Measurements from ENCODE around the gene TFAM.

TFAM gene

GRCh38 chr10:58436071-58436470 is 50.9 kb downstream of the TFAM start:
- peak overlapping the region; percentile 67 for H3K9ac ChIP-seq (ENCODE audit: low read length)
- no peak for DNase-seq (ENCODE audit: low read depth)

GRCh38 chr10:58438340-58438871 is 53.2 kb downstream of the TFAM start:
- peak; percentile 84 for DNase-seq (ENCODE audit: low read depth)
- peaks cover 5% of the 10 kb centered on the region for H3K9me3 ChIP-seq (ENCODE audit: control insufficient read depth, low read length)
- H3K9ac ChIP-seq (ENCODE audit: low read length): peak overlapping the region; percentile 69
- H3K27me3 ChIP-seq (replicated peaks; ENCODE audit: control insufficient read depth, insufficient read depth, low read length): no peaks in the 10 kb centered on the region
- peak overlapping the region; percentile 61 for H3K4me3 ChIP-seq (ENCODE audit: low read length)
- no peaks in the 10 kb centered on the region for H3K36me3 ChIP-seq (ENCODE audit: control insufficient read depth, insufficient read depth, low read length, severe bottlenecking)
- H3K4me1 ChIP-seq (ENCODE audit: control insufficient read depth, insufficient read depth, low read length): peaks cover 35% of the 10 kb centered on the region

More at GRCh38 chr10:58436071-58436470, 50.9 kb downstream of the TFAM start:
- no peaks in the 10 kb centered on the region for H3K27me3 ChIP-seq (replicated peaks; ENCODE audit: control insufficient read depth, insufficient read depth, low read length)
- H3K9me3 ChIP-seq (ENCODE audit: control insufficient read depth, low read length): peaks cover 5% of the 10 kb centered on the region
- no peak overlapping the region for H3K4me3 ChIP-seq (ENCODE audit: low read length)
- no peaks in the 10 kb centered on the region for H3K36me3 ChIP-seq (ENCODE audit: control insufficient read depth, insufficient read depth, low read length, severe bottlenecking)
- peaks cover 35% of the 10 kb centered on the region for H3K4me1 ChIP-seq (ENCODE audit: control insufficient read depth, insufficient read depth, low read length)

- no peak for DNase-seq (ENCODE audit: low read depth)
- Histone ChIP-seq H3K9me3 (ENCODE audit: control insufficient read depth, low read length) (peaks cover 5% of the 10 kb centered on the region), H3K4me3 (ENCODE audit: low read length) (peak overlapping the region; percentile 61), H3K36me3 (ENCODE audit: control insufficient read depth, insufficient read depth, low read length, severe bottlenecking) (no peaks in the 10 kb centered on the region), H3K9ac (ENCODE audit: low read length) (peak overlapping the region; percentile 69), H3K27me3 (replicated peaks; ENCODE audit: control insufficient read depth, insufficient read depth, low read length) (no peaks in the 10 kb centered on the region), H3K4me1 (ENCODE audit: control insufficient read depth, insufficient read depth, low read length) (peaks cover 35% of the 10 kb centered on the region)
Measured at GRCh38 chr10:58438986-58439385, 53.8 kb downstream of the TFAM start.

DNA sequence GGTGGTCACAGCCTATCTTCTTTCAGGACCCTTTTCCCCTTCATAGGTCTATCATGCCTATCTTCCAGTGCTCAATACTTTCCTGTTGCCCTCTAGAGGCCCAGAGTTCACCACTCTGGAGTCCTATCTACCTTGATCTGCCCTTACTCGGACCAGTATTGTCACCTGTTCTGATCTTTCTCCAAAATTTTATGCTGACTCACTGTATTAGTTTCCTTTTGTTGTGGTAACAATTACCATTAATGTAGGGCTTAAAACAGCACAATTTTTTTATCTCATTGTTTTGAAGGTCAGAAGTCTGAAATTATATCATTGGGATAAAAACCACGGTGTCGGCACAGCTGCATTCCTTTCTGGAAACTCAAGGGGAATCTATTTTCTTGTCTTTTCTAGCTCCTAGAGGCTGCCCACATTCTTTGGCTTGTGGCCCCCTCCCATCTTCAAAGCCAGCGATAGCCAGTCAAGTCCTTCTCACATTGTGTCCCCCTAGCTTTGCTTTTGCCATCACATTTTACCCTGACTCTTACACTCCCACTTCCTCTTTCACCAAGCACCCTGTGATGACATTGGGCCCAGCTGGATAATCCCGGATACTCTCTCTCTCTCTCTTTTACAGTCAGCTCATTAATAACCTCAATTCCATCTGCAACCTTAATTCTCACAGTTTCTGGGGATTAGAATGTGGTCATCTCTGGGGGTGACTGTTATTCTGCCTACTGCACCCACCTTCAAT is 54.6 kb downstream of the TFAM start:
- peaks cover 5% of the 10 kb centered on the region for H3K9me3 ChIP-seq (ENCODE audit: control insufficient read depth, low read length)
- no peak overlapping the region for H3K4me3 ChIP-seq (ENCODE audit: low read length)
- peaks cover 43% of the 10 kb centered on the region for H3K4me1 ChIP-seq (ENCODE audit: control insufficient read depth, insufficient read depth, low read length)
- no peak overlapping the region for H3K9ac ChIP-seq (ENCODE audit: low read length)
- no peak for DNase-seq (ENCODE audit: low read depth)
- H3K36me3 ChIP-seq (ENCODE audit: control insufficient read depth, insufficient read depth, low read length, severe bottlenecking): no peaks in the 10 kb centered on the region
- H3K27me3 ChIP-seq (replicated peaks; ENCODE audit: control insufficient read depth, insufficient read depth, low read length): no peaks in the 10 kb centered on the region

GRCh38 chr10:58440484-58440883 is 55.3 kb downstream of the TFAM start:
- Histone ChIP-seq H3K9me3 (ENCODE audit: control insufficient read depth, low read length) (peaks cover 5% of the 10 kb centered on the region), H3K9ac (ENCODE audit: low read length) (no peak overlapping the region), H3K27me3 (replicated peaks; ENCODE audit: control insufficient read depth, insufficient read depth, low read length) (no peaks in the 10 kb centered on the region), H3K4me3 (ENCODE audit: low read length) (no peak overlapping the region), H3K36me3 (ENCODE audit: control insufficient read depth, insufficient read depth, low read length, severe bottlenecking) (no peaks in the 10 kb centered on the region), H3K4me1 (ENCODE audit: control insufficient read depth, insufficient read depth, low read length) (peaks cover 46% of the 10 kb centered on the region)
- DNase-seq (ENCODE audit: low read depth): no peak

- peaks cover 12% of the 10 kb centered on the region for H3K4me1 ChIP-seq (ENCODE audit: control insufficient read depth, insufficient read depth, low read length)
- no peaks in the 10 kb centered on the region for H3K36me3 ChIP-seq (ENCODE audit: control insufficient read depth, insufficient read depth, low read length, severe bottlenecking)
- DNase-seq (ENCODE audit: low read depth): no peak
- no peaks in the 10 kb centered on the region for H3K27me3 ChIP-seq (replicated peaks; ENCODE audit: control insufficient read depth, insufficient read depth, low read length)
- no peak overlapping the region for H3K4me3 ChIP-seq (ENCODE audit: low read length)
- H3K9me3 ChIP-seq (ENCODE audit: control insufficient read depth, low read length): peaks cover 5% of the 10 kb centered on the region
- H3K9ac ChIP-seq (ENCODE audit: low read length): no peak overlapping the region
Measured at GRCh38 chr10:58444321-58444720, 59.1 kb downstream of the TFAM start.

DNA sequence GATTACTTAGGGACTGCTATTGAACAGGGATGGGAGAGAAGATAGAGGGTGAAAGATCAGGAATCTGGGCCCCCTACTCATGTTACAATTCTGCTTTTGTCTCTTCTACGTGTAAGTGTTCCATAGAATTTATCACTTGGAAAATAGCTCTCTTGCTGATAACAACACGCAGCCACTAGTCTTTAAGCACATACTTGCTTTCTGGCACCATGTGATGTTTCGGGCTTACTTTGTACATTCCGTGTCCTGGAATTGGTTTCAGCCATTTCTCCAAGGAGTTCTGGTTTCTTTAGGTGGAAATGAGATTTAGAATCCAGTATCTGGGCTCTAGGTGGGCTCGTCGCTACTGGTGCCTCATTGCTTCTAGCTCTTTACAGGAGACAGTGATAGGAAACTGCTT is 59.7 kb downstream of the TFAM start:
- Histone ChIP-seq H3K9ac (ENCODE audit: low read length) (no peak overlapping the region), H3K27me3 (replicated peaks; ENCODE audit: control insufficient read depth, insufficient read depth, low read length) (no peaks in the 10 kb centered on the region), H3K4me1 (ENCODE audit: control insufficient read depth, insufficient read depth, low read length) (peaks cover 12% of the 10 kb centered on the region), H3K36me3 (ENCODE audit: control insufficient read depth, insufficient read depth, low read length, severe bottlenecking) (no peaks in the 10 kb centered on the region), H3K4me3 (ENCODE audit: low read length) (peak overlapping the region; percentile 3), H3K9me3 (ENCODE audit: control insufficient read depth, low read length) (peaks cover 4% of the 10 kb centered on the region)
- no peak for DNase-seq (ENCODE audit: low read depth)

DNA sequence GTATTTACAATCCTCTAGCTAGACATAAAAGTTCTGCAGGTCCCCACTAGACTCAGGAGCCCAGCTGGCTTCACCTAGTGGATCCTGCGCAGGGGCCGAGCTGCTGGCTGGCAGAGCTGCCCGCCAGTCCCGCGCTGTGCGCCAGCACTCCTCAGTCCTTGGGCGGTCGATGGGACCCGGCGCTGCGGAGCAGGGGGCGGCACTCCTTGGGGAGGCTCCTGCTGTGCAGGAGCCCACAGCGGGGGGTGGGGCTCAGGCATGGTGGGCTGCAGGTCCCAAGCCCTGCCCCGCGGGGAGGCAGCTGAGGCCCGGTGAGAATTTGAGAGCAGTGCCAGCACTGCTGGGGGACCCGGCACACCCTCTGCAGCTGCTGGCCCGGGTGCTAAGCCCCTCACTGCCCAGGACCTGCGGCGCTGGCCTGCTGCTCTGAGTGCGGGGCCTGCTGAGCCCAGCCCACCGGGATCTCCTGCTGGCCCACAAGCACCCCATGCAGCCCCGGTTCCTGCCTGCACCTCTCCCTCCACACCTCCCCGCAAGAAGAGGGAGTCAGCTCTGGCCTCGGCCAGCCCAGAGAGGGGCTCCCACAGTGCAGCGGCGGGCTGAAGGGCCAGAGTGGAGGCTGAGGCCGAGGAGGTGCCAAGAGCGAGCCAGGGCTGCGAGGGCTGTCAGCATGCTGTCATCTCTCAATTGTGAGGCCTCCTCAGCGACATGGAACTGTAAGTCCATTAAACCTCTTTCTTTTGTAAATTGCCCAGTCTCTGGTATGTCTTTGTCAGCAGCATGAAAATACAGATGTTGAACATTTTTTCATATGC is 63.1 kb downstream of the TFAM start:
- no peaks in the 10 kb centered on the region for H3K36me3 ChIP-seq (ENCODE audit: control insufficient read depth, insufficient read depth, low read length, severe bottlenecking)
- peaks cover 12% of the 10 kb centered on the region for H3K4me1 ChIP-seq (ENCODE audit: control insufficient read depth, insufficient read depth, low read length)
- DNase-seq (ENCODE audit: low read depth): no peak
- no peaks in the 10 kb centered on the region for H3K9me3 ChIP-seq (ENCODE audit: control insufficient read depth, low read length)
- H3K9ac ChIP-seq (ENCODE audit: low read length): no peak overlapping the region
- H3K27me3 ChIP-seq (replicated peaks; ENCODE audit: control insufficient read depth, insufficient read depth, low read length): no peaks in the 10 kb centered on the region
- no peak overlapping the region for H3K4me3 ChIP-seq (ENCODE audit: low read length)
